NOMO-1 (cell line): ENCODE data around the gene STOML2.
"Not testable (repeated sequence)": the region's sequence is repeated elsewhere in the genome, so short reads cannot be mapped to it uniquely, and the experiment has no call there.

Source experiments
- DNase-seq, 2 experiments: peaks; one replicate each; lab custom pipeline; 2025; ENCODE audit not compliant: unreplicated experiment in 2 of 2; lab: John Stamatoyannopoulos, UW

Gene STOML2

GRCh38 chr9:35102769-35103659 is at the start of gene STOML2:
Gene STOML2 (minus strand): TSS chr9:35103131. CDS start chr9:35103094, 37 bp downstream.
- peak; percentile 96 to 98 for DNase-seq

DNA sequence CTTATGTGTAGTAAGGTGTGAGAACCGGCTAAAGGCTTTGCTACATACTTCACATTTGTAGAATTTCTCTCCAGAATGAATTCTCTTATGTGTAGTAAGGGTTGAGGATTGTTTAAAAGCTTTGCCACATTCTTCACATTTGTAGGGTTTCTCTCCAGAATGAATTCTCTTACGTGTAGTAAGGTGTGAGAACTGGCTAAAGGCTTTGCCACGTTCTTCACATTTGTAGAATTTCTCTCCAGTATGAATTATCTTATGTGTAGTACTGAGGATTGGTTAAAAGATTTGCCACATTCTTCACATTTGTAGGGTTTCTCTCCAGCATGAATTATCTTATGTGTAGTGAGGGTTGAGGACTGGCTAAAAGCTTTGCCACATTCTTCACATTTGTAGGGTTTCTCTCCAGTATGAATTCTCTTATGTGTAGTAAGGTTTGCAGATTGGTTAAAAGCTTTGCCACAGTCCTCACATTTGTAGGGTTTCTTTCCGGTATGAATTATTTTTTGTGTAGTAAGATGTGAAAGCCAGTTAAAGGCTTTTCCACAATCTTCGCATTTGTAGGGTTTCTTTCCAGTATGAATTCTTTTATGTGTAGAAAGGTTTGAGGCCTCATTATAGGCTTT is 45.1 kb upstream of the STOML2 start:
- DNase-seq = not testable (repeated sequence)

DNA sequence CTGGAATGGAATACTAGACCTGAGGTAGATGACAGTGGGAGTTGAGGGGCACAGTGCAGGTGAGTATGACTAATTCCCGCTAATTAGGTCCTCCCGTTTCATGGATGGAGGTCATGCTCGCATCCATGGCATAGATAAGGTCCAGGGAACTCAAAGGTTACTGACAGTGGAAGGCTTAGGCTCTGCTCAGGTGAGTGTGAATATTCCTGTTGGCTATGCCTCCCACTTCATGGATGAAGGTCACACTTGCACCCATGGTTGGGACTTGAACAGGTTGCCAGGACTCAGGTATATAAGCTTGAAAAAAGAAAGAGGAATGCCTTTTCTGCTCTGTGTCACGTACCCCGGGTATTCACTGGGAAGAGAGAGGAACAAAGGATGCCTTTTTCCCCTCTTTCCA is 39.1 kb upstream of the STOML2 start:
- no peak for DNase-seq

- no peak for DNase-seq
Observed at GRCh38 chr9:35140093-35140492, 37.2 kb upstream of the STOML2 start.

GRCh38 chr9:35136866-35137265 is 33.9 kb upstream of the STOML2 start:
- no peak for DNase-seq

DNA sequence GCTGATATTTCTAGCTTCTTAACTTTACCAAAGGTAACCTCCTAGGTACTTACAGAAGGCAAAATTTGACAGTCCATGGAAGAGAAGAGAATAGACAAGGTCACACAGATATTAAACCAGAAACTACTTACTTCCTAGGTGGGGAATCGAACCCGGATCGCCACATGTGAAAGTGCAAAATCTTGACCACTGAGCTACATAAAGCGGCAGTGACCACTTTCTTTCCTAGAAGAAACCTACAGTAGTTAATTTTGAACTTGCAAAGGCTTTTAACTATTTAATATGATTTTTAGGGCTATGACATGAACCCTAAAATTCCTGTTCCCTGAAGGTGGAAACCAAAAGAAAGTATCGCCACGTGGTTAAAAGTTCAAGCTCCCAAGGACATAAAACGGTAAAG is 33.1 kb upstream of the STOML2 start:
- DNase-seq = no peak

- DNase-seq = no peak
Observed at GRCh38 chr9:35134920-35135319, 32.0 kb upstream of the STOML2 start.

- peak; percentile 86 to 96 for DNase-seq
Observed at GRCh38 chr9:35116898-35117551, 14.1 kb upstream of the STOML2 start.

- DNase-seq = no peak
Observed at GRCh38 chr9:35116539-35116897, 13.6 kb upstream of the STOML2 start.

- DNase-seq = peak; percentile 100
Observed at GRCh38 chr9:35115680-35116538, 13.0 kb upstream of the STOML2 start, which contains the start of gene ATOSB. Gene ATOSB (minus strand): TSS chr9:35115862. CDS start chr9:35108274, 7,588 bp downstream.

- peak; percentile 79 to 87 for DNase-seq
Observed at GRCh38 chr9:35114840-35115628, 12.1 kb upstream of the STOML2 start.

GRCh38 chr9:35114113-35114839 is 11.3 kb upstream of the STOML2 start:
- DNase-seq = peak; percentile 89 to 95

- DNase-seq = peak in 1 of 2 experiments; percentile 20
Observed at GRCh38 chr9:35112257-35113020, 9.5 kb upstream of the STOML2 start.

DNA sequence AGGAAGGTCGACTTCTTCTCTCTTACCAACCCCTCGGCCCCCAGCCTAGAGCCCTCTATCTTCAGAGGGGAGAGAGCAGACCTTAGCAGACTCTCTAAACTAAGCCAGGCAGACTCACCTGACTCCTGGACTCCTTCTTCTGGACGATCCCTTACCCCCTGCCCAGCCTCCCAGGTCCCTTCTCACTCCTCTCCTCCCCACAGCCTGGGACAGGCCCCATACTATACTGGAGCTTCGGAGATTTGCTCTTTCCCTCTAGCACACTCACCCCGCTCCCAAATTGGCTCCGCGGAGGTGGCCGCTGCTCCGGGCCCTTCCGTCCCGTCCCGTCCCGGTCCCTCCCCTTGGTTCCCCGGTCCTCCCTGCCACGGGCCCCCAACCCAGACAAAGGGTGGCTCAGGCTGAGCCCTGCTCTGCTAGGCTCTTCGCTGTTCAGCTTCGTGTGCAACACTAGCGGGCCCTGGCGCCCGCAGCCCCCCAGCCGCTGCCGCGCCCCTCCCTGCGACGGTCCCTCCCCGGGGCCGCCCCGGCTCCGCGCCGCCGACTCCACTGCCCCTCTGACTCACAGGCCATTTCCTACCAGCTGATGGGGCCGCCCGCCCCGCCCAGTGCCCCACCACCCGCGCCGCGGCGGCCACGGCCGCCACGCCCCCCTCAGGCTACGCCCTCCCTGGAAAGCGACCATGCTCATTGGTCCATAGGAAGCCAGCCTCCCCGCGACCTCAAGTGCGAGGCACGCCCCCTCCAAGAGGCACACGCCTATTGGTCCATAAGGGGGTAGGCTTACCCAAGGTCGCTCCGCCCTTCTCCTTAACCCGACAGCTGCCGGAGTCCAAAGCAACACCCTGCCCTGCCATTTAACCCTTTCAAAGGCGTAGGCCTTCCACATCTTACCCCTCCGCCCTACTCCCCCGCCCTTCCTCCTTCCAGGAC is 8.3 kb upstream of the STOML2 start:
- peak; percentile 99 for DNase-seq

DNA sequence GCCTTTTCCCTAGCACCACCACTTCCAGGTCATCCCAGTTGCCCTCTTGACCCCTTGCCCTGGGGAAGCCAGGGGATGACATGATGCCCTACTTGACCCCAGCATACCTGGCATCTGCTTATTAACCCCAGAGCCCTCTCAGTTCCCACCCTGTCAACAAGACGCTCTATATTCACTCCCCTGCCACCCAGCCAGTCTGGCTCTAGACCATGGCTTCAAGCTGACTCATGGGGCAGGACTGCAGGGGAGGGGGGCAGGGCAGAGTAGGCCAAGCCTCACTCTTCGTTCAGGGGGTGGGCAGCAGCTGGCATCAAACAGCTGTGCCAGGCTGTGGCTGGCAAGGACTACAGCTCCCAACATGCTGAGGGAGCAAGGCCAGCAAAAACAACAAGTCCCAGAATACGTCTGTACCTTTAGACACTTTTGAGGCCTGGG is 7.4 kb upstream of the STOML2 start:
- no peak for DNase-seq

DNA sequence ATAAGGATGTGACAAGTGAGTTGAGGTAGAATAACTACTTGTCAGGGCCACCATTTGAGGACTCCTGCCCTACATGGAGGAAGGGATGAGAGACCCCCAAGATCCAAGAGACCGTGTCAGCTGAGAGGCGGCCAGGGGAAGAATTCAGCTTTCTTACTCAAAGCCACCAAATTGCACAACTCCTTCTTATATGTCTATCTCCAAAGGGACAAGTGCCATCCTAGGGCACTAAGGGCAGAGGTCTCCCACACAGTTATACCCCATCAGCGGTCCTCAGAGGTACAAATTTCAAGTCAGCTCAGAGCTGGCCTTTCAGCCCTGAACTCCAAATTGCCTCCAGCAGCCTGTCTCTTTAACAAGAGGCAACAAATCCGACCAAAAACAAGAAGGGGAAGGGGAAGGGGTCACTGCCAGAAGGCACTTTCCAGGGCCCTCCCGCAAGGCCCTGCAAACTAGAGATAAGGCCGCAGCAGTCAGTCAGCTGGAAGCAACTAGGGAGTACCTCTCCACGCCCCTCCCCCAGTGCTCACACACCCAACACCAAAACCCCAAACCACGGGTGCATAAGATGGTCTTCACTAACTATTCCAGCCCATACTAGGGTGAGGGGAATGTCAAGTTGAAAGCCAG is 6.1 kb upstream of the STOML2 start:
- no peak for DNase-seq

DNA sequence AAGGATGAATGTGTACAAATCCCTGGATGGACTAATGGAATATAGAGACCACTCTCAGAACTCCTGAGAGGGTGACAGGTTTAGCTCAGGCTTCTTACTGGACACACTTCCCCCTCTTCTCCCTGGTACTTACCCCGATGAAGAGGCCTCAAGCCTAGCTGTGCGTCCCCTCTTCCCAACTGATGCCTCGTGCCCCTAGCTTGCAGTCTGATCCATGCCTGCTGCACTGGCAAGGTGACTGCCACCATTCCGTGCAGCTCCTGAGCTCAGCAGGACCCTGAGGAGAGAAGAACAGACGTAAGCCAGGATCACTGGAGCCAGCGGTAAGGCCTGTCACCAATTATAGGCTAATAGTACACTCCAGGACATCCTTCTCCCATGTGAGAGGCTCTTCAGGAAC is 5.5 kb upstream of the STOML2 start:
- no peak for DNase-seq
